ENCODE data around the gene SIGLEC7.

Gene SIGLEC7

DNA sequence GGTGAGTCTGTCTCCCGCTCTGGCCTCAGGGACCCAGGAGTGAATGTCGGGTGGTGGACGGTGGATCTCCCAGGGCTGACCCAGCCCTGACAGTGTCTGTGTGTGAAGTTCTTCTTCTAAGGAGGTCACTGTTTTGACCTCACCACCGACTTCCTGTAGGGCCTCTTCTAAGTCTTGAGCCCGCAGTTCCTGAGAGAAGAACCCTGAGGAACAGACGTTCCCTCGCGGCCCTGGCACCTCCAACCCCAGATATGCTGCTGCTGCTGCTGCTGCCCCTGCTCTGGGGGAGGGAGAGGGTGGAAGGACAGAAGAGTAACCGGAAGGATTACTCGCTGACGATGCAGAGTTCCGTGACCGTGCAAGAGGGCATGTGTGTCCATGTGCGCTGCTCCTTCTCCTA is at the start of gene SIGLEC7:
Gene SIGLEC7, plus strand, starts transcription at position 183 of the 400 bp plus-strand sequence. Its CDS starts 69 bp downstream, at position 252.
- no peak for DNase-seq (ENCODE audit: low read depth, low spot score)
- Histone ChIP-seq H3K36me3 (ENCODE audit: insufficient read depth, insufficient read length, low read length) (no peaks in the 10 kb centered on the region), H3K9me3 (ENCODE audit: insufficient read depth, low read length) (no peaks in the 10 kb centered on the region), H3K9ac (ENCODE audit: insufficient read length, low read depth) (no peak within 1 kb of the TSS), H3K4me1 (ENCODE audit: insufficient read depth, insufficient read length) (no peaks in the 10 kb centered on the region), H3K27me3 (ENCODE audit: insufficient read depth, insufficient read length) (no peaks in the 10 kb centered on the region), H3K4me3 (ENCODE audit: insufficient read length, low read depth) (no peak within 1 kb of the TSS)
- TF ChIP-seq SUZ12 (IDR thresholded peaks at IDR 0.05; ENCODE audit: extremely low read depth, insufficient read depth, insufficient read length) (no peak), YY1 (IDR thresholded peaks at IDR 0.05; ENCODE audit: insufficient read depth, insufficient read length) (no peak), ZNF274 (IDR thresholded peaks at IDR 0.05; ENCODE audit: low read depth, low read length) (no peak)

DNA sequence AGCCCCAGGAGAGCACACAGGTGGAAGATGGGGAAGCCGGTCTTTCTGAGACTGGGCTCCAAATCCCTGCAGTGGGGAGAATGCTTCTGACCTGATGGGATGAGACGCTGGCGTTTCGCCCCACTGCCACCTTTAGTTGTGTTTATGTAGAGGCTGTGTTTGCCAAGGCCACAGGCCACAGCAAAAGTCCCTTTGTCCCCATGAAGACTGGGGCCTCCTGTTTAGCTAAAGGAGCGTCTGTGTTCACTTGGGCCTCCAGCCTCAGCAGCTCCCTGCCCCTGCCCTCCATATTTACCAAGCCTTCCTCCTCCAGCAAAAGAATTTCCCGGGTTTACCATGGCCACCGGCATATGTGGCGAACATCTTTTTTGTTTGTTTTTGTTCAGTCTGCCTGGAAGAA is 49.0 kb upstream of the SIGLEC7 start:
- H3K9ac ChIP-seq (ENCODE audit: insufficient read length, low read depth), result no peak overlapping the region
- DNase-seq (ENCODE audit: low read depth, low spot score), result no peak
- TF ChIP-seq YY1 (IDR thresholded peaks at IDR 0.05; ENCODE audit: insufficient read depth, insufficient read length) (no peak), SUZ12 (IDR thresholded peaks at IDR 0.05; ENCODE audit: extremely low read depth, insufficient read depth, insufficient read length) (no peak), ZNF274 (IDR thresholded peaks at IDR 0.05; ENCODE audit: low read depth, low read length) (no peak)
- H3K27me3 ChIP-seq (ENCODE audit: insufficient read depth, insufficient read length), result no peaks in the 10 kb centered on the region
- H3K9me3 ChIP-seq (ENCODE audit: insufficient read depth, low read length), result no peaks in the 10 kb centered on the region
- peaks cover 4% of the 10 kb centered on the region for H3K36me3 ChIP-seq (ENCODE audit: insufficient read depth, insufficient read length, low read length)
- H3K4me3 ChIP-seq (ENCODE audit: insufficient read length, low read depth), result no peak overlapping the region
- H3K4me1 ChIP-seq (ENCODE audit: insufficient read depth, insufficient read length), result peaks cover 6% of the 10 kb centered on the region

DNA sequence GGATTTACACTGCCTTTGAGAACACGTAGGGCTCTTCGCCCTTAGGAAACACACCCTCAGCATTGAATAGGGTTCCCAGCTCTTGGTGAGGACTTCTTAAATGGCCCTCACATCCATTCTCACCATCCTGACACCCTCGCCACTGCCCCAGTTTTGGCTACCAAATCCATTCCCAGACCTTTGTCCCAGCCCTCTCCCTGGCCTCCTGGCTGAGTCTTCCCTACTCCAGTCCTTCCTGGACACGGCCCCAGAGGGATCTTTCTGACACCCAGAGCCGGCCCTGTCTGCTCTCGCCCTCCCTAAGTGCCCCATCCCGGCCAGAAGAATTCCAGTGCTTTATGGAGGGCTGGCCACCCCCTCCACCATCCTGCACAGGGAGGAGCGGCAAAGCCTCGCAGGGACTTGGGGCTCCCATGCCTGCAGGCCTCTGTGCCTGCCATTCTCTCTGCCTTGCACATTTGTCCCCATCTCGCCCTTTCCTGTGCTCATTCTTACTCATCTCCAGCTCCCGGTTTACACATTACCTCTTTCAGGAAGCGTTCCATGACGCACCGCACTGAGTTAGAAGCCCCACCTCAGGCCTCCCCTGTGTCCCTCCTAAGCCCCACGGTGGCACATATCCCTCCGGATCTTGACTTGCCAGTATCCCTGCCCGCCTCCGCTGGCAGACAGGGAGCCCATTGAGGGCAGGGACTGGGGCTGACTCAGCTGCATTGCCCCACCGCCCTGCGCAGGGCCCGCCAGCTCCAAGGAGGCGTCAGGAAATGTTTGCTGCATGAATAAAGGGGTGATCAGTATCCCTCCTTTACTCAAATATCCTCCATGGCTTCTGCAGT is 48.4 kb upstream of the SIGLEC7 start:
- Histone ChIP-seq H3K9ac (ENCODE audit: insufficient read length, low read depth) (peak overlapping the region; percentile 8), H3K4me3 (ENCODE audit: insufficient read length, low read depth) (no peak overlapping the region), H3K9me3 (ENCODE audit: insufficient read depth, low read length) (no peaks in the 10 kb centered on the region), H3K4me1 (ENCODE audit: insufficient read depth, insufficient read length) (peaks cover 6% of the 10 kb centered on the region), H3K36me3 (ENCODE audit: insufficient read depth, insufficient read length, low read length) (peaks cover 5% of the 10 kb centered on the region), H3K27me3 (ENCODE audit: insufficient read depth, insufficient read length) (no peaks in the 10 kb centered on the region)
- DNase-seq (ENCODE audit: low read depth, low spot score), result no peak
- TF ChIP-seq SUZ12 (IDR thresholded peaks at IDR 0.05; ENCODE audit: extremely low read depth, insufficient read depth, insufficient read length) (no peak), ZNF274 (IDR thresholded peaks at IDR 0.05; ENCODE audit: low read depth, low read length) (no peak), YY1 (IDR thresholded peaks at IDR 0.05; ENCODE audit: insufficient read depth, insufficient read length) (no peak)

DNA sequence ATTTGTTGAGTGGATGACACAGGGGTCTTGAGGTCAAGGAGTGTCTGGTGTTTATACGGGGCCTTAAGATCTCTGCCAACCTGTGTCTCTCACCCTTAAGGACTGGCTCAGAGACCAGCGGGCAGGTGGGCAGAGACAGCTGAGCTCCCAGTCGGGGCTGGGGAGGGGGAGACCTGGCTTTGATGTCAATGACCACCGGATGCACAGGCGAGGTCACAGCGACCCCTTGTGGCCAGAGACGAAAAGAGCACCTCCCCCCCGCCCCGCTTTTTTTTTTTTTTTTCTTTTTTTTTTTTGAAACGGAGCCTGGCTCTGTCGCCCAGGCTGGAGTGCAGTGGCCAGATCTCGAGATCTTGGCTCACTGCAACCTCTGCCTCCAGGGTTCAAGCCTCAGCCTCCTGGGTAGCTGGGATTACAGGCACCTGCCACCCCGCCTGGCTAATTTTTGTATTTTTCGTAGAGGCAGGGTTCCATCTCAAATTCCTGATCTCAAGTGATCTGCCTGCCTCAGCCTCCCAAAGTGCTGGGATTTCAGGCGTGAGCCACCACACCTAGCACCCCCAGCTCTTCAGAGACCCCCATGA is 47.3 kb upstream of the SIGLEC7 start:
- Histone ChIP-seq H3K36me3 (ENCODE audit: insufficient read depth, insufficient read length, low read length) (peaks cover 9% of the 10 kb centered on the region), H3K4me3 (ENCODE audit: insufficient read length, low read depth) (no peak overlapping the region), H3K27me3 (ENCODE audit: insufficient read depth, insufficient read length) (no peaks in the 10 kb centered on the region), H3K9ac (ENCODE audit: insufficient read length, low read depth) (no peak overlapping the region), H3K4me1 (ENCODE audit: insufficient read depth, insufficient read length) (peaks cover 6% of the 10 kb centered on the region), H3K9me3 (ENCODE audit: insufficient read depth, low read length) (no peaks in the 10 kb centered on the region)
- DNase-seq (ENCODE audit: low read depth, low spot score), result no peak
- no peak for TF ChIP-seq ZNF274 (IDR thresholded peaks at IDR 0.05; ENCODE audit: low read depth, low read length)
- TF ChIP-seq SUZ12 (IDR thresholded peaks at IDR 0.05; ENCODE audit: extremely low read depth, insufficient read depth, insufficient read length), result no peak
- TF ChIP-seq YY1 (IDR thresholded peaks at IDR 0.05; ENCODE audit: insufficient read depth, insufficient read length), result no peak

DNA sequence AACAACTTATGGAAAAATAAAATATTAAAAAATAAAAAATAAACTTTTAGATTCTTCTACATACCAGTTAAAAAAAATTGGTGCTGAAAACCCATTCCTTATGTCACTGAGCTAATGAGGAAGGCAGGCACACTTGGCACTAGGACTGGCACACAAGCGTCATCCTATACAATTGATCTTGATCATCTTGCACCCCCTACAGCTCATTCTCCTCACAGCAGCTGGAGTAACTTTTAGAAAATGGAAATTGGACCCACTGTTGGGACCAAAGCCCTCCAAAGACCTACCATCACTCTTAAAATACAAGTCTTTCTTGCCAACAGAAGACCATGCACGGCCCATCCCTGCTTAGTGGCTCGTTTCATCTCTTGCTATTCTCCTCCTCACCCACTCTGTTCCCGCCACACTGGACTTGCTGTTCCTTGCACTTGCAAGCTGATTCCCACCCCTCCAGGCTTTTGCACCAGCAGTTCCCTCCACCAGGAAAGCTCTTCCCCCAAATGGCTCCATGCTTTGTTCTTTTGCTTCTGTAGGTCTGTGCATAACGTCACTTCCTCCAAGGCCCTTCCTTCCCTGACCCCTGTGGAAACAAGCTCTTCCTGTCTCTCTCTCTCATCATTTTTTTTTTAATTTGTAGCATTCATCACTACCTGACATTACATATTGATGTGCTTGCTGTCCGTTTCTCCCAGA is 45.5 kb upstream of the SIGLEC7 start:
- peaks cover 21% of the 10 kb centered on the region for H3K36me3 ChIP-seq (ENCODE audit: insufficient read depth, insufficient read length, low read length)
- DNase-seq (ENCODE audit: low read depth, low spot score), result no peak
- no peaks in the 10 kb centered on the region for H3K27me3 ChIP-seq (ENCODE audit: insufficient read depth, insufficient read length)
- H3K9ac ChIP-seq (ENCODE audit: insufficient read length, low read depth), result no peak overlapping the region
- H3K4me3 ChIP-seq (ENCODE audit: insufficient read length, low read depth), result no peak overlapping the region
- peaks cover 6% of the 10 kb centered on the region for H3K4me1 ChIP-seq (ENCODE audit: insufficient read depth, insufficient read length)
- no peak for TF ChIP-seq SUZ12 (IDR thresholded peaks at IDR 0.05; ENCODE audit: extremely low read depth, insufficient read depth, insufficient read length)
- TF ChIP-seq ZNF274 (IDR thresholded peaks at IDR 0.05; ENCODE audit: low read depth, low read length), result no peak
- TF ChIP-seq YY1 (IDR thresholded peaks at IDR 0.05; ENCODE audit: insufficient read depth, insufficient read length), result no peak
- no peaks in the 10 kb centered on the region for H3K9me3 ChIP-seq (ENCODE audit: insufficient read depth, low read length)

DNA sequence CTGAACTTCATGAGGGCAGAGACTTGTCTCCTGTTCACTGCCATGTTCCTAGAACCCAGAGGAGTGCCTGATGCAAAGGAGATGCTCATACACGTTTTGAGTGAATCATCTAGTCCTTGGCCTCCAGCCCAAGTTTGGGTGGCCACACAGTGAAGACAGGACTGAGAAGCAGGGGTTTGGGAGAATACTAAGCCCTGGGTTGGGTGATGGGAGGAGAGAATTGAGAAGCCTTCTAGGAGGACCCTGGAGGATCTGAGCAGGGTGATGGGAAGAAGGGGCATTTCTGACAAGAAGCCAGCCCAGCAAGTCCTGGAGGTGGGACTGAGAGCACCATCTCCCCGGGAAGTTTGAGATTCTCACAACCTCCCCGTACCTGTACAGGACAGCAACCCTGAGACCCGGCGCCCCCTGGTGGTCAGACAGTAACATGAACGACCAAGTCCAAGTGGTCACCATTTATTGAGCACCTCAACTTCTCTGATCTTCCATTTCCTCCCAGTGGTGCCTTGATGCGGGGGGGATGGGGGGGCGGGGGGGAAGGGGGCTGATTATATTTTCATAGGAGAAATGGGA is 44.8 kb upstream of the SIGLEC7 start:
- Histone ChIP-seq H3K36me3 (ENCODE audit: insufficient read depth, insufficient read length, low read length) (peaks cover 22% of the 10 kb centered on the region), H3K4me1 (ENCODE audit: insufficient read depth, insufficient read length) (peaks cover 6% of the 10 kb centered on the region), H3K27me3 (ENCODE audit: insufficient read depth, insufficient read length) (no peaks in the 10 kb centered on the region), H3K9ac (ENCODE audit: insufficient read length, low read depth) (no peak overlapping the region), H3K9me3 (ENCODE audit: insufficient read depth, low read length) (no peaks in the 10 kb centered on the region), H3K4me3 (ENCODE audit: insufficient read length, low read depth) (no peak overlapping the region)
- no peak for TF ChIP-seq SUZ12 (IDR thresholded peaks at IDR 0.05; ENCODE audit: extremely low read depth, insufficient read depth, insufficient read length)
- no peak for TF ChIP-seq YY1 (IDR thresholded peaks at IDR 0.05; ENCODE audit: insufficient read depth, insufficient read length)
- no peak for TF ChIP-seq ZNF274 (IDR thresholded peaks at IDR 0.05; ENCODE audit: low read depth, low read length)
- peak; percentile 28 for DNase-seq (ENCODE audit: low read depth, low spot score)
